IPS-NIHi11 (cell line): Measurements from ENCODE around the gene ADARB2.
"Not testable (repeated sequence)": the region's sequence is repeated elsewhere in the genome, so short reads cannot be mapped to it uniquely, and the experiment has no call there.

Experiments
- DNase-seq: peaks from one replicate; pipeline ENCODE4 v3.0.0; 2012; ENCODE audit warnings: mixed read lengths, low spot score

ADARB2 gene

GRCh38 chr10:1462994-1463633 lies 274.2 kb downstream of the ADARB2 start:
- no peak for DNase-seq

- DNase-seq, result no peak
Measured at GRCh38 chr10:1462521-1462920, 274.8 kb downstream of the ADARB2 start.

GRCh38 chr10:1462032-1462431 lies 275.3 kb downstream of the ADARB2 start:
- DNase-seq, result no peak

DNA sequence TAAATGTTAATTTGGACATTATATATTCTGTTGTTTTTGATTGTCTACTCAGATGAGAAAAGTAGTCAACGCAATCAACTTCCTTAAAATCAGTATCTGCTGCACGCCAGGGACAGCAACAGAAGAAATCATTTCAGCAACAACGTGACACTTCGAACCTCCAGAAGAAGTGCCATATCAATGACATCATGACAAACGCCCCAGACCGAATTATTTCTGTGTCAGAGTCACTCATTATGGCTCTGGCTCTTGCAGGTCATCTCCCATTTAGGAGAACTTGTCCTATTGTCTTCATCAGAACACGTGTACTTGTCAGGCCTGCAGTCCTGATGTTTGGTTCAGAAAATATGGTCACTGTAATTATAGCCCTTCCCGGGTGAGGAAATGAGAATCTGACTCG lies 276.3 kb downstream of the ADARB2 start:
- DNase-seq, result no peak

- not testable (repeated sequence) for DNase-seq
Measured at GRCh38 chr10:1459664-1460063, 277.7 kb downstream of the ADARB2 start.

DNA sequence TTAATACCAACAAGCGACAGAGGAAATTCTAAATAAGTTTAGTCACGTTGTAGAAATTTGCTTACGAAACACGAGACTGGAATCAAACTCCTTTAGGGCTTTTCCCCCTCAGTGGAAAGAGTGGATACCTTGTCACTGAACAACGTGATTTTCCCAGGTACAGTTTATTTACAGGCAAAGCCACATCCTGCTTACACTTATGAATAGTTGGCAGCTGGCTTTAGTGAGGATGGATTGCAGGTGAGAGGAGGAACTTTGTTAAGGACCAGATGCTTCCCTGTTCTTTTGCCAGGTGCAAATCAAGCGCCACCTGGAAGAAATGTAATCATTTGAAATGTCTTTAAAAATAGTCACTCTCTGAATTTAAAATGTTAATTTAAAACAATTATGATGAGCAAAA lies 282.4 kb downstream of the ADARB2 start:
- DNase-seq, result no peak

DNA sequence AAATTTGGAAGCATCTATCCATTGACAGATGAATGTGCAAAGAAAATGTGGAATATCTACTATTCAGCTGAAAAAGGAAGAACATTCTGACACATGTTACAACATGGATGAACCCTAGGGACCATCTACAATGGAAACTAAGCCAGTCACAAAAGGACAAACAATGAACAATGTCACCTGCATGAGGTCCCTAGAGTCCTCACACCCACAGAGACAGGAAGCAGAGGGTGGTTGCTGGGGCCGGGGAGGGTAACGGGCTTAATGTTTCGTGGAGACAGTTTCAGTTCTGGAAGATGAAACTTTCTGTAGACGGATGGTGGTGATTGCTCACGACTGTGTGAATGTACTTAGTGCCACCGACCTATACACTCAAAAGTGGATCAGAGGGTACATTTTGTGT lies 282.9 kb downstream of the ADARB2 start:
- no peak for DNase-seq

GRCh38 chr10:1452777-1453176 lies 284.5 kb downstream of the ADARB2 start:
- DNase-seq, result no peak

DNA sequence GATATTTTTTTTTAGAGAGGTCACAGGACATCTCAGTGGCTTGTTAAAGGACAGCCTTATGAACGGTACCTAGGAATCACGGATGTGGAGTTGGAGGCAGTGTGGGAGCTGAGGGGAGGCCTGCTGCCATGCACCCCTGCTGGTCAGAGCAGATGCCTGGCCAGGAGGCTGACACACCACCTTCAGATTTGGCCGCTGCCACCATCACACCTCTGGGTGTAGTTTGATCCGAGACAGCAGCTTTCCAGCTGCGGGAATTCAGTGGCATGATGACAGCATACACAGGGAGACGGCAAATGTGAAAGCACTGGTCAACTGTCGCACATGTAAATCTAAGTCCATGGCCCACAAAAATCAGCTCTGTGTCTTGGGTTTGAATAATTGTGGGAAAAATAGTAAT lies 285.4 kb downstream of the ADARB2 start:
- no peak for DNase-seq

GRCh38 chr10:1451362-1451888 lies 285.9 kb downstream of the ADARB2 start:
- DNase-seq, result no peak

GRCh38 chr10:1449572-1450205 lies 287.6 kb downstream of the ADARB2 start:
- DNase-seq, result no peak

DNA sequence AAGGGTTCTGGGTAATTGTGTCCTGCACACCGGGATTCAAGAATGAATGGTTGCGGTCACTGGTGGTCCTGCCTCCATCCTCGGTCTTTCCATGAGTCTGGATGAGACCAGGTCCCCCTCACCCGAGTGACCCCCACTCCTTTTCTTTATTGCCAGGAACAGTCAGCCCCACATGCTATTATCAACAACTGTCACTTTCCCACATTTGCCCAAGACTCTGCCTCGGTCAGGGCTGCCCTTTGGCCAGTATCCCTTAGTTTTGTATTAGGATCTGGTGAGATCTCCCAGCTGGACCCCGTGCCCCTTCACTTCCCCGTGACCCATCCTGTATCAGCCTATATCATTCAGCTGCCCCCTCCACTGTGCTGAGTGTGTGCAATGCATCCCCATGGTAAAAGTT lies 288.3 kb downstream of the ADARB2 start:
- DNase-seq, result no peak

DNA sequence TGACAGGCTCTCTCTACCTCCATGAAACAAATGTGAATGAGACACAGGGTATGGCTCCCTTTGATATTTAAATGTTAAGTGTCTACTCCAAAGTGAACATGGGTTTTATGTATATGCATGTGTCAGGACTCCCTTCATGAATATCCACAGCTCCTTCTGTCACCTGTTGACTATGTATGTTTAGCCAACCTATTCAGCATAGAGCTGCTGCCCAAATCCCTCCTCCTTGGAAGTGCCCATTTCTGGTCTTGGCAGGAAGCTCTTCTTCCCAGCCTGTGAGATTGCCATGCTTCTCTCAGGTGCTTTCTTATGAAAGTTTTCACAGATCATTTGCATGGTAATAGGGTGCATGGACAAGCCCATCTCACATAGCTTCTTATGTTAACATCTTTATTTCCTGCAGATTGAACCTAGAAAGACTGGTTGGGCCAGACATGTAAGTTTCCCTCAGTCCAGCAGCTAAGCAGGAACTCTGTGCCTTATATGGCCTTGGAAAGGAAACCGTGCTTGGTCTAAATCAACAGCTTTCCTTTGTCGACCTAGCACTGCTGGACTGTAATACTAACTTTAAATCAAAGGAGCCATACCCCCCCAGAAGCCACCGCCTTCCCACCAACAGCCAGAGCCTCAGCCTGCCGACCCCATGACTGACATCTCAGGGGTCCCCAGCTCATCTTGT lies 288.9 kb downstream of the ADARB2 start:
- DNase-seq, result no peak

- DNase-seq, result no peak
Measured at GRCh38 chr10:1444826-1445225, 292.5 kb downstream of the ADARB2 start.

DNA sequence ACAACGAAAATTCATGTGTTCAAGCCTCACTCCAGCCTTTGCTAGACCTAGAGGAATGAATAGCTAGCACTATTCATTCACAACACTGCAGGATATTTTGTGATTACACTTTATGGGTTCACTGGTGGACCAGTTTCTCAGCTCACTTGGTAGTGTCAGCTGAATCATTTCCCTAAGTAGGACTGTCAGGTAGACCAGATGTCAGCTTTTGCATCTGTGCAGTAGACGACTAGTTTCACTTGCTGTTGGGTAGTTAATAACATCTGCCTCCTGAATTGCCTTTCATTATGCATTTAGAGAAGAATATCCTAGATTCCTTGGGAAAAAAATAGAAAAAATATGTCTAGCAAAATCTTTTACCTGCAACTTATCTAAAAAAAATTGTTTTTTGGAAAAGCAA lies 296.4 kb downstream of the ADARB2 start:
- no peak for DNase-seq

DNA sequence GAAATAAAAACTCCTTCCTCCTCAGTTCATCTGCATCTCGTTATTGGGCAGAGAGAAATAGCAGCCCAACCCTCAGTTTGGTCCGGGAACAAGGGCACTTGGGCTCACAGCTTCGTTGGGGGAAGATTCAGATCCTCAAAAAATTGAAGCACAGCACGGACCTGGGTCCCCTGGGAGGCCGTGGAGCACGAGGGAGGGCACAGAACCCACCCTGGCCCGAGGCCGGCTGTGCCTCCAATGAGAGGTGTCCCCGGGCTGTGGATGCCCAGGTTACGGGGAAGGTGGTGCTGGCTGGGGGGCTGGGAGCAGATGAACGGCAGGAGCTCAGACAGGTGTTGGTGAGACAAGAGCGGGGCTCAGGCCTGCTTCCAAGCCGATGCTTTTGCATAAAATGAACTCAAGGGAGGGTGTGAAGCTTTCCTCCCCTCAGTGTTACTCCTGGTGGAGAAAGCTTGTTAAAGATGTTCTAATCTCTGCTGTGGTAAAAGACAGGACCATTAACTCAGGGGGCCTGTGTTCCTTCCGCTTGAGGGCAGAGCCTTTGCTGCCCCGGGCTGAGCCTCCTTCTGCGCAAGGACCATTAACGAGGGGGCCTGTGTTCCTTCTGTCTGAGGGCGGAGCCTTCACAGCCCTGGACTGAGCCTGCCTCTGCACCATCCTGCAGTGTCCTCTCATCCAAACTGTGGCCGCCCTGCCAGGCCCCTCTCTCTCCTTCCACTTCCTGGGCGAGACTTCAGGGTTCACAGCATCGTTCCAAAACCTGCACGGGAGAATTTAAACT lies 302.2 kb downstream of the ADARB2 start:
- DNase-seq, result no peak

- DNase-seq, result peak; percentile 47
Measured at GRCh38 chr10:1434202-1434601, 303.1 kb downstream of the ADARB2 start.

- DNase-seq, result no peak
Measured at GRCh38 chr10:1432161-1432560, 305.2 kb downstream of the ADARB2 start.

DNA sequence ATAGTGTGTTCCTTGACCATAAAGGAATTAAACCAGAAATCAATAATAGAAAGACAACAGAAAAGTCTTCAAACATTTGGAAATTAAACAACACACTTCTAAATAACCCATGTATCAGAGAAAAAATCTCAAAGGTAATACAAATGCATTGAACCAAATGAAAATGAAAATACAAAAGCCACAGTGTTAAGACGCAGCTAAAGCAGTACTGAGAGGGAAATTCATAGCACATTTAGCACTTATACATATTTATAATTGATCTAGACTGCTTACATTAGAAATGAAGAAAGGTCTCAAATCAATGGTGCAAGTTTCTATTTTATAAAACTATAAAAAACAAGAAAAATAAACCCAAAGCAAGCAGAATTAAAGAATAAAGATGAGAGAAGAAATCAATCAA lies 306.1 kb downstream of the ADARB2 start:
- no peak for DNase-seq

GRCh38 chr10:1427521-1428186 lies 309.7 kb downstream of the ADARB2 start:
- not testable (repeated sequence) for DNase-seq

DNA sequence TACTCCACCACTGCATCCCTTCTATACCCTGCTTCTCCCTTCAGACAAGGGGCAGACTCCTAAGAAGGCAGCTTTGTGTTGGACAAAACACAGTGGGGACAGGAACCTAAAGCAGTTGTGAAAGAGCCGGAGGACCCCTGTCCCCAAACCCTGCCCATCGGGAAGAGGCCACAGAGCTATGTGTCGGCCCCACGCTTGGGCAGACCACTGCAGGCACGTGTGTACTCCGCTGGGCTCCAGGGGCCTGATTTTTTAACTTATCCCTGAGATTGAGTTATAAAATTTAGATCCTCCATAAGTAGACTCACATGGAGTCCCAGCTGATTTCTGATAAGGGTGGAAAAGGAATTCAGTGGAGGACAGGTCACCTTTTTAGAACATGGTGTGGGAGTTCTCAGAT lies 310.5 kb downstream of the ADARB2 start:
- DNase-seq, result no peak

DNA sequence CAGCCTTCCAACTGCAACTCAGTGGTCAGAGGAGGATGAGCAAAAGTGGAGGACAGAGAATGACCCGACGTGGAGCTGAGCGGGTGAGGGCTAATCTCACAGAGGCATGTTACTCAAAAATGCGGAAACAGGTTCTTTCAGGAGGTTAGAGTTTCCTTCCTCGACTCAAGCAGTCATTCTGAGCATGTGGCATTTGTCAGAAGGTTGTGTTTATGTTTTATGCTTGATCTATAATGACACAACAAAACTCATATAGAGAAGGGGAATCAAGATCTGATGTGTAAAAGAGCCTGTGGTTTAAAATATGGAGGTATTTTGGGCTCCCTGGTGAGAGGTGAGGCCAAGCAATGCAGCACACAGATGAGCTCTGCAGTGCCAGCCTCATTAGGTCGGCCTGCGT lies 311.4 kb downstream of the ADARB2 start:
- no peak for DNase-seq
